ENCODE data around the gene TSHZ2. TPM values are rescaled to one million over a fixed set of nuclear protein-coding genes. Genes with fewer than 3 reads are reported as not detected.
"Not testable (repeated sequence)": the region's sequence is repeated elsewhere in the genome, so short reads cannot be mapped to it uniquely, and the experiment has no call there.

Gene TSHZ2
- total RNA-seq, 2 experiments from 2014 or later: 0.13 TPM; not detected in 1

GRCh38 chr20:53419693-53420460 is 447.7 kb downstream of the TSHZ2 start:
- no peak for ATAC-seq
- Mint-ChIP-seq H3K27ac (no peak overlapping the region), H3K36me3 (ENCODE audit: low read depth) (no peaks in the 10 kb centered on the region), H3K9me3 (ENCODE audit: insufficient read depth) (no peaks in the 10 kb centered on the region), H3K4me3 (no peak overlapping the region), H3K4me1 (ENCODE audit: low read depth) (no peaks in the 10 kb centered on the region), H3K27me3 (ENCODE audit: low read depth) (no peaks in the 10 kb centered on the region)
- no peak for DNase-seq
- ChIA-PET CTCF (interaction anchor here (1.2 kb wide), 1 partner anchor 128 kb away, joined by 5 read pairs; no protein-coding TSS in a partner anchor), POLR2A (no interaction called here)

- CTCF ChIA-PET: interaction anchor here (1.0 kb wide), 1 partner anchor 9 kb away, joined by 3 read pairs; no protein-coding TSS in a partner anchor
These were observed 449.2 kb downstream of the TSHZ2 start for GRCh38 chr20:53421343-53421742.

GRCh38 chr20:53422039-53422438 is 449.9 kb downstream of the TSHZ2 start:
- Mint-ChIP-seq H3K4me1 (ENCODE audit: low read depth) (no peaks in the 10 kb centered on the region), H3K27me3 (ENCODE audit: low read depth) (no peaks in the 10 kb centered on the region), H3K36me3 (ENCODE audit: low read depth) (no peaks in the 10 kb centered on the region), H3K9me3 (ENCODE audit: insufficient read depth) (no peaks in the 10 kb centered on the region), H3K27ac (no peak overlapping the region), H3K4me3 (no peak overlapping the region)
- DNase-seq (no peak), ATAC-seq (no peak)
- POLR2A ChIA-PET: no interaction called here
- CTCF ChIA-PET: interaction anchor here (1.0 kb wide), 1 partner anchor 9 kb away, joined by 3 read pairs; no protein-coding TSS in a partner anchor

More at GRCh38 chr20:53421343-53421742, 449.2 kb downstream of the TSHZ2 start:
- H3K4me1 Mint-ChIP-seq (ENCODE audit: low read depth): no peaks in the 10 kb centered on the region
- H3K9me3 Mint-ChIP-seq (ENCODE audit: insufficient read depth): no peaks in the 10 kb centered on the region
- no peak for ATAC-seq
- DNase-seq: no peak
- POLR2A ChIA-PET: no interaction called here
- H3K36me3 Mint-ChIP-seq (ENCODE audit: low read depth): no peaks in the 10 kb centered on the region
- no peak overlapping the region for H3K4me3 Mint-ChIP-seq
- H3K27me3 Mint-ChIP-seq (ENCODE audit: low read depth): no peaks in the 10 kb centered on the region
- no peak overlapping the region for H3K27ac Mint-ChIP-seq

GRCh38 chr20:53423587-53424146 is 451.5 kb downstream of the TSHZ2 start:
- ATAC-seq: no peak
- POLR2A ChIA-PET: no interaction called here
- Mint-ChIP-seq H3K4me3 (no peak overlapping the region), H3K27ac (no peak overlapping the region), H3K9me3 (ENCODE audit: insufficient read depth) (no peaks in the 10 kb centered on the region), H3K4me1 (ENCODE audit: low read depth) (peaks cover 1% of the 10 kb centered on the region), H3K36me3 (ENCODE audit: low read depth) (no peaks in the 10 kb centered on the region), H3K27me3 (ENCODE audit: low read depth) (no peaks in the 10 kb centered on the region)
- no peak for DNase-seq
- CTCF ChIA-PET: no interaction called here

DNA sequence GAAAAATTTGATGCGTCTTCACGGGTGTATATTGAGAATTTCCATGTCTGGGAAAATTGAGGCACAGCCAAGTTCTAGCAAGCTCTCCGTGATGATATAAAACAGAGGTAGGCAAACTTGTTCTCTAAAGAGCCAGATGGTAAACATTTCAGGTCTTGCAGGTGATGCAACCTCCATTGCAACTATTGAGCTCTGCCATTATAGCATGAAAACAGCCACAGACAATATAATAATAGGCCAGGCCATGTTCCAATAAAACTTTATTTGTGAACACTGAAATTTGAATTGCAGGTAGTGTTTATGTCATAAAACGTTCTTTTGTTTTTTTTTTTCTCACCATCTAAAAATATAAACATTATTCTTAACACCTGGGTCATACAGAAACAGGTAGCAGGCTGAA is 453.3 kb downstream of the TSHZ2 start:
- no peaks in the 10 kb centered on the region for H3K36me3 Mint-ChIP-seq (ENCODE audit: low read depth)
- ChIA-PET POLR2A (no interaction called here), CTCF (no interaction called here)
- H3K4me1 Mint-ChIP-seq (ENCODE audit: low read depth): peaks cover 6% of the 10 kb centered on the region
- ATAC-seq (no peak), DNase-seq (no peak)
- H3K27ac Mint-ChIP-seq: no peak overlapping the region
- H3K4me3 Mint-ChIP-seq: no peak overlapping the region
- no peaks in the 10 kb centered on the region for H3K9me3 Mint-ChIP-seq (ENCODE audit: insufficient read depth)
- H3K27me3 Mint-ChIP-seq (ENCODE audit: low read depth): no peaks in the 10 kb centered on the region

DNA sequence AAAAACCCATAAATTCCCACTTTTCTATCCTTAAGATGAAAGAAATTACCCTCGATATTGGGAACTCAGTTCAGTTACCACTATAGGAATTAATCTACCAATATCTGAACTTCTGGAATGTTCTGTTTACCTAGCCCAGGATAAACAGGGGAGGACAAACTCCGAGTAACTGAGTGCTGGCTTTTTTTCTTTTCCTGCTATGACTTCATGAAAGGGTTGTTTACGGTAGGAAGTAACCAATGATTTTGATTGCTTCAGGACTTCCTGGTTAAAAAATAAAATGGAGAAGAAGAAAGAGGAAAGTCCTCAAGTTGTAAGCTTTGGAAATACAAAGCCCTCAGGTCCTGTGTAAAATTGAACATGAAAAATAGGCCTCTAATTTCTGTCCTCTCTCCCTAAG is 453.8 kb downstream of the TSHZ2 start:
- H3K36me3 Mint-ChIP-seq (ENCODE audit: low read depth): no peaks in the 10 kb centered on the region
- no peaks in the 10 kb centered on the region for H3K9me3 Mint-ChIP-seq (ENCODE audit: insufficient read depth)
- ATAC-seq (no peak), DNase-seq (no peak)
- H3K4me1 Mint-ChIP-seq (ENCODE audit: low read depth): peaks cover 6% of the 10 kb centered on the region
- POLR2A ChIA-PET: no interaction called here
- CTCF ChIA-PET: no interaction called here
- H3K27me3 Mint-ChIP-seq (ENCODE audit: low read depth): no peaks in the 10 kb centered on the region
- H3K4me3 Mint-ChIP-seq: no peak overlapping the region
- H3K27ac Mint-ChIP-seq: no peak overlapping the region

DNA sequence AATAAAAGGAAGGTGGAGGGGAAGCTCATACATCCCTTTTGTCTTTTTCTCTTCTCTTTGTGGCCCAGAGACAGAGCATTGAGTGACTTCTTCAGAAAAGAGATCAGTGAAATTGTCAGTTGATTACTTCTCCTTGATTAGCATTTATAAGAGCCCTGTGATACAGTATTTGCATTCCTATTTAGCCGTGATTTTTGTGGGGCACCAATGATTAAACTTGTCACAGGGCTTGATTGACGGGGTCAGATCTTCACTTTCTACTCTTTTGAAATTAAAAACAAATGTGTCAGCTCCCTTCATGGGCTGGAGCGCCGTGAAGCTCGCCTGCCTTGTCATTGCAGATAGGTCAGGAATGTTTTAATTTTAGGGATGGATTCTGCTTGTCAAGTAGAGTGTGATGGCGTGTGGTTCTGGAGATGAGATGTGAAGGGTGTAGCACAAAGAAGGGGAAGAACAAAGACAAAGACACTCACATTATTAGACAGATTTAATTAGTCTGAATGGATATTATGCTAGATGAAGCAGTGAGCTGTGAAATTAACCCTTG is 454.7 kb downstream of the TSHZ2 start:
- POLR2A ChIA-PET: no interaction called here
- CTCF ChIA-PET: interaction anchor here (0.8 kb wide), 1 partner anchor 489 kb away, joined by 3 read pairs; no protein-coding TSS in a partner anchor
- Mint-ChIP-seq H3K36me3 (ENCODE audit: low read depth) (no peaks in the 10 kb centered on the region), H3K27me3 (ENCODE audit: low read depth) (no peaks in the 10 kb centered on the region), H3K4me1 (ENCODE audit: low read depth) (peaks cover 6% of the 10 kb centered on the region), H3K9me3 (ENCODE audit: insufficient read depth) (no peaks in the 10 kb centered on the region), H3K4me3 (no peak overlapping the region), H3K27ac (no peak overlapping the region)
- ATAC-seq: no peak
- DNase-seq: no peak

GRCh38 chr20:53427951-53428350 is 455.8 kb downstream of the TSHZ2 start:
- CTCF ChIA-PET: interaction anchor here (0.8 kb wide), 1 partner anchor 488 kb away, joined by 3 read pairs; no protein-coding TSS in a partner anchor
- Mint-ChIP-seq H3K4me1 (ENCODE audit: low read depth) (peaks cover 6% of the 10 kb centered on the region), H3K4me3 (no peak overlapping the region), H3K27me3 (ENCODE audit: low read depth) (no peaks in the 10 kb centered on the region), H3K27ac (no peak overlapping the region), H3K9me3 (ENCODE audit: insufficient read depth) (no peaks in the 10 kb centered on the region), H3K36me3 (ENCODE audit: low read depth) (no peaks in the 10 kb centered on the region)
- ATAC-seq (no peak), DNase-seq (no peak)
- POLR2A ChIA-PET: no interaction called here

DNA sequence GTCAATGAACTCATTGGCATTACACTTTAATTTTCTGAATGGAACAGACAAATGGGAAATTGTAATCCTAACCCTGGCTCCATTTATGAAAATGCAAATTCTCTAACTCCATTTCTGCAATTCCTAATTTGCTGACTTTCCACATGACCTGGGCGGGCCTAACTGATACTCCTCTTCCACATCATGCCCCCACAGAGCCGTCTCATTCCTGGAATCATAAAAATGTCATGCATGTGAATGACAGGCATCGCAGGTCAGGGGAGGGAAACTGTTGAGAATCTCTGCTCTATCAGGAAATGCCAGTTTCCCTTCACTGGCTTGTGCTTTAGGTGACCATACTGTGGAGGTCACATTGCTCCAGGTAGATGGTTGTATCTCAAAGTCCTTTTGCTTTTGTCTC is 456.4 kb downstream of the TSHZ2 start:
- Mint-ChIP-seq H3K4me3 (no peak overlapping the region), H3K27ac (no peak overlapping the region), H3K27me3 (ENCODE audit: low read depth) (peaks cover 1% of the 10 kb centered on the region), H3K4me1 (ENCODE audit: low read depth) (peaks cover 6% of the 10 kb centered on the region), H3K36me3 (ENCODE audit: low read depth) (no peaks in the 10 kb centered on the region), H3K9me3 (ENCODE audit: insufficient read depth) (no peaks in the 10 kb centered on the region)
- DNase-seq: no peak
- POLR2A ChIA-PET: no interaction called here
- ATAC-seq: no peak
- CTCF ChIA-PET: no interaction called here

DNA sequence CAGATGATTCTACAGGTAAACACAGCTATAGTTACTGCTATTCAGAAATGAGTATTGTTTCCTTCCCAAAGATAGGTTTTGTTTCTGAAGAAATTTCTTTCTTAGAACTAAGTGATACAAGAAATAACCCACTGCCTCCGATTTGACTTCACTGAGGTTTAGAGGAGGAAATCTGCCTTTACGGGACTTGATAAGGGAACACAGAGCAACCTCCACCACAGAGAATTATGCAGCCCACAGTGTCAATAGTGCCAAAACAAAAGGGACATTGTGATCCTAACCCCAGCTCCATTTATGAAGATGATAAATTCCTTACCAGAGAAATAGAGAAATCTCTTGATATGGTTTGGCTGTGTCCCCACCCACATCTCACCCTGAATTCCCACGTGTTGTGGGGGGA is 456.8 kb downstream of the TSHZ2 start:
- H3K4me3 Mint-ChIP-seq: no peak overlapping the region
- CTCF ChIA-PET: no interaction called here

GRCh38 chr20:53434662-53435061 is 462.5 kb downstream of the TSHZ2 start:
- ATAC-seq: no peak
- Mint-ChIP-seq H3K36me3 (ENCODE audit: low read depth) (no peaks in the 10 kb centered on the region), H3K9me3 (ENCODE audit: insufficient read depth) (no peaks in the 10 kb centered on the region), H3K4me1 (ENCODE audit: low read depth) (no peaks in the 10 kb centered on the region), H3K27ac (no peak overlapping the region), H3K4me3 (no peak overlapping the region), H3K27me3 (ENCODE audit: low read depth) (peaks cover 2% of the 10 kb centered on the region)
- no peak for DNase-seq
- POLR2A ChIA-PET: no interaction called here
- CTCF ChIA-PET: no interaction called here

More for the DNA sequence above, 456.8 kb downstream of the TSHZ2 start:
- H3K27ac Mint-ChIP-seq: no peak overlapping the region
- DNase-seq: no peak
- no peak for ATAC-seq
- H3K36me3 Mint-ChIP-seq (ENCODE audit: low read depth): no peaks in the 10 kb centered on the region
- peaks cover 2% of the 10 kb centered on the region for H3K27me3 Mint-ChIP-seq (ENCODE audit: low read depth)
- POLR2A ChIA-PET: no interaction called here
- H3K9me3 Mint-ChIP-seq (ENCODE audit: insufficient read depth): no peaks in the 10 kb centered on the region
- peaks cover 6% of the 10 kb centered on the region for H3K4me1 Mint-ChIP-seq (ENCODE audit: low read depth)

- H3K36me3 Mint-ChIP-seq (ENCODE audit: low read depth); ATAC-seq; H3K4me3 Mint-ChIP-seq; H3K9me3 Mint-ChIP-seq (ENCODE audit: insufficient read depth); DNase-seq; H3K27ac Mint-ChIP-seq; CTCF ChIA-PET; H3K4me1 Mint-ChIP-seq (ENCODE audit: low read depth); POLR2A ChIA-PET; H3K27me3 Mint-ChIP-seq (ENCODE audit: low read depth): not testable (repeated sequence)
These were observed 464.8 kb downstream of the TSHZ2 start for GRCh38 chr20:53436927-53437326.

All from activated CD8-positive, alpha-beta T cell treated with anti-CD3 and anti-CD28 coated beads, Interleukin-2, amount 10 ng/mL, durations not matched to agents 7 days and 5 days (primary cell).